SK-N-SH (cell line): ENCODE results near the gene CHRNG. TPM values are rescaled to one million over a fixed set of nuclear protein-coding genes. Genes with fewer than 3 reads are reported as not detected.

Source experiments
- CTCF ChIA-PET: fragments of 300-600, 350-600 bp; formaldehyde crosslinking; extraction: SDS; loops from one replicate; lab custom pipeline; 2021; lab: Yijun Ruan, JAX
- POLR2A ChIA-PET: fragments of 350-600 bp; sonication (Branson Sonifier 250); formaldehyde crosslinking; extraction: SDS; loops from one replicate; lab custom pipeline; 2020; ENCODE audit warnings: antibody characterized with exemption, inconsistent platforms; lab: Yijun Ruan, JAX
- DNase-seq: peaks from one replicate; pipeline ENCODE4 v3.0.0; 2012
- H2AFZ ChIP-seq: fragments of 200-600 bp; sonication (generic); 2 replicates; pipeline ENCODE4 v1.8.1; 2016; ENCODE audit warnings: antibody characterized with exemption, mild to moderate bottlenecking, low read depth
- H3F3A ChIP-seq: fragments of 200-600 bp; sonication (generic); replicated peaks from 2 replicates; pipeline ENCODE3; 2016; ENCODE audit warnings: antibody characterized with exemption, mild to moderate bottlenecking; ENCODE audit not compliant: insufficient read depth
- H3K27ac ChIP-seq, 2 experiments: fragments of 200-500 bp in 1 of 2; fragments of 200-600 bp in 1 of 2; sonication (Bioruptor generic) in 1 of 2; sonication (generic), shearing (Covaris generic) in 1 of 2; 2 replicates each; pipeline versions ENCODE4 v1.5.1 to v1.6.1; 2014 to 2016; ENCODE audit warnings: low read depth in 2 of 2, inconsistent platforms in 1 of 2, low read length in 1 of 2, mild to moderate bottlenecking in 1 of 2, mixed read lengths in 1 of 2
- H3K27me3 ChIP-seq: fragments of 200-600 bp; sonication (generic), shearing (Covaris generic); 2 replicates; pipeline ENCODE4 v1.6.1; 2016; ENCODE audit warnings: mixed run types; ENCODE audit not compliant: insufficient read depth
- H3K36me3 ChIP-seq, 2 experiments: fragments of 200-500 bp in 1 of 2; fragments of 200-600 bp in 1 of 2; sonication (Bioruptor generic) in 1 of 2; sonication (generic) in 1 of 2; replicated peaks in 1 of 2; 2 replicates each; pipeline versions ENCODE3 to v1.5.1; 2014 to 2016; ENCODE audit warnings: low read length in 1 of 2, mild to moderate bottlenecking in 1 of 2; ENCODE audit not compliant: insufficient read depth in 2 of 2, control insufficient read depth in 1 of 2
- H3K4me1 ChIP-seq, 2 experiments: fragments of 200-500 bp in 1 of 2; fragments of 200-600 bp in 1 of 2; sonication (Bioruptor generic) in 1 of 2; sonication (generic), shearing (Covaris generic) in 1 of 2; 2 replicates each; pipeline versions ENCODE4 v1.5.1 to v1.6.1; 2014 to 2016; ENCODE audit warnings: low read depth in 1 of 2, low read length in 1 of 2, mixed run types in 1 of 2; ENCODE audit not compliant: insufficient read depth in 2 of 2, control insufficient read depth in 1 of 2
- H3K4me2 ChIP-seq: fragments of 200-600 bp; sonication (generic), shearing (Covaris generic); 2 replicates; pipeline ENCODE4 v1.6.1; 2017; ENCODE audit warnings: mixed run types
- H3K4me3 ChIP-seq, 2 experiments: fragments of 200-500 bp in 1 of 2; fragments of 200-600 bp in 1 of 2; sonication (Bioruptor generic) in 1 of 2; sonication (generic), shearing (Covaris generic) in 1 of 2; 2 replicates each; pipeline versions ENCODE4 v1.5.1 to v1.8.1; 2014 to 2016; ENCODE audit warnings: low read depth in 2 of 2, inconsistent platforms in 1 of 2, low read length in 1 of 2, mild to moderate bottlenecking in 1 of 2, mixed read lengths in 1 of 2, moderate library complexity in 1 of 2
- H3K79me2 ChIP-seq: fragments of 200-600 bp; sonication (generic); 2 replicates; pipeline ENCODE4 v1.8.1; 2017; ENCODE audit warnings: mild to moderate bottlenecking; ENCODE audit not compliant: insufficient read depth
- H3K9ac ChIP-seq: fragments of 200-600 bp; sonication (generic); 2 replicates; pipeline ENCODE4 v1.6.1; 2017; ENCODE audit warnings: mixed run types
- H3K9me2 ChIP-seq: fragments of 200-600 bp; sonication (generic); 2 replicates; pipeline ENCODE4 v1.6.1; 2017; ENCODE audit warnings: mixed run types
- H3K9me3 ChIP-seq: fragments of 200-600 bp; sonication (generic); 2 replicates; pipeline ENCODE4 v1.6.1; 2017; ENCODE audit warnings: mixed run types, mild to moderate bottlenecking, moderate library complexity
- H4K20me1 ChIP-seq: fragments of 200-600 bp; sonication (generic); 2 replicates; pipeline ENCODE4 v1.6.1; 2017; ENCODE audit warnings: mild to moderate bottlenecking, mixed run types; ENCODE audit not compliant: insufficient read depth
- CHD2 ChIP-seq: fragments of 150-350 bp; IDR thresholded peaks from 2 replicates; pipeline ENCODE4 v1.6.1; 2018; ENCODE audit warnings: low read length; ENCODE audit not compliant: partially characterized antibody
- ELF1 ChIP-seq: IDR thresholded peaks from 2 replicates; pipeline ENCODE4 v1.4.0; 2012
- EP300 ChIP-seq, 2 experiments: IDR thresholded peaks; 2 replicates each; pipeline versions ENCODE4 v1.4.0 to v1.6.1; 2012; ENCODE audit warnings: borderline replicate concordance in 1 of 2, low read depth in 1 of 2, low read length in 1 of 2
- FOXJ3 ChIP-seq: sonication (generic); formaldehyde crosslinking; IDR thresholded peaks from 2 replicates; pipeline ENCODE4 v1.5.1; 2020; ENCODE audit warnings: mild to moderate bottlenecking, missing genetic modification reagents
- MXI1 ChIP-seq: IDR thresholded peaks from 2 replicates; pipeline ENCODE4 v1.6.1; 2012; ENCODE audit warnings: mild to moderate bottlenecking, low read depth, low read length, improper control_type of control experiment
- RCOR1 ChIP-seq: fragments of 150-350 bp; IDR thresholded peaks from 2 replicates; pipeline ENCODE4 v1.6.1; 2017; ENCODE audit warnings: antibody characterized with exemption, low read length
- RXRA ChIP-seq: IDR thresholded peaks from 2 replicates; pipeline ENCODE4 v1.4.0; 2012; ENCODE audit warnings: low read depth, mild to moderate bottlenecking, borderline replicate concordance
- TAF1 ChIP-seq: IDR thresholded peaks from 2 replicates; pipeline ENCODE4 v1.6.1; 2012; ENCODE audit warnings: low read depth, mild to moderate bottlenecking, low read length, moderate library complexity, borderline replicate concordance
- WGBS: methylation state at CpG from one replicate; pipeline ENCODE4 v1.1.6; 2017; ENCODE audit warnings: low lambda C conversion rate; 5-methylcytosine and 5-hydroxymethylcytosine counted together
- polyA plus RNA-seq, 3 experiments: library from polyadenylated mRNA; depleted of rRNA; stranded (reverse); fragments of >200 nt; gene quantifications; 2 replicates each; pipeline ENCODE4 v1.2.3, GENCODE V29; 2012
- TF ChIP-seq, protein P1 (sequence below): fragments of 150-350 bp; IDR thresholded peaks from 2 replicates; pipeline ENCODE4 v1.6.1; 2016; ENCODE audit warnings: mild to moderate bottlenecking, low read depth, low read length
- TF ChIP-seq, protein P2 (sequence below): fragments of 200-600 bp; sonication (generic); IDR thresholded peaks from 2 replicates; pipeline ENCODE4 v1.6.1; 2017; ENCODE audit warnings: antibody characterized with exemption, mild to moderate bottlenecking, moderate library complexity
- TF ChIP-seq, protein P3 (sequence below): IDR thresholded peaks from 2 replicates; pipeline ENCODE4 v1.4.0; 2012; ENCODE audit warnings: low read depth, borderline replicate concordance

Gene CHRNG
- polyA plus RNA-seq, 1 of the 3 experiments (the other 2 are of a cell fraction) = not detected

DNA sequence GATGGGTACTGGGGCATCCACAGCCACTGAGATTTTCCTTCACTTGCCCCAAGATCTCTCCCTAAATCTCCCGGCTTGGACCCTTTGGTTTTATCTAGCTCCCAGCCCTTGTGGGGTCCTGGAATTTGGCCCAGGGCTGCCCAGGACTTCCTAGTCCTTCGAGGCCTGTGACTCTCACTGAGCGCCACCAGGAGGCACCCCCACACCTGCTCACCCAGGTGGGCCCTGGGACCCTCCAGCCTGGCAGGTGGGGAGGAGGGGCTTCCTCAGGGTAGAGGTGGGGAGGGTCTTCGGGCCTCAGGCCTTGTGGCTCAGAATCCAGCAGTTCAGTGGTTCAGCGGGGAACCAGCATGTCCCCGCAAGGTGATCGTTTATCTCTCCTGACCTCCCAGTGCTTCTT, 31.2 kb upstream of the CHRNG start:
- no peak overlapping the region for H2AFZ ChIP-seq
- no peak for TF ChIP-seq TAF1
- no peak for TF ChIP-seq CHD2
- TF ChIP-seq, protein P1, sequence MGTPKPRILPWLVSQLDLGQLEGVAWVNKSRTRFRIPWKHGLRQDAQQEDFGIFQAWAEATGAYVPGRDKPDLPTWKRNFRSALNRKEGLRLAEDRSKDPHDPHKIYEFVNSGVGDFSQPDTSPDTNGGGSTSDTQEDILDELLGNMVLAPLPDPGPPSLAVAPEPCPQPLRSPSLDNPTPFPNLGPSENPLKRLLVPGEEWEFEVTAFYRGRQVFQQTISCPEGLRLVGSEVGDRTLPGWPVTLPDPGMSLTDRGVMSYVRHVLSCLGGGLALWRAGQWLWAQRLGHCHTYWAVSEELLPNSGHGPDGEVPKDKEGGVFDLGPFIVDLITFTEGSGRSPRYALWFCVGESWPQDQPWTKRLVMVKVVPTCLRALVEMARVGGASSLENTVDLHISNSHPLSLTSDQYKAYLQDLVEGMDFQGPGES = no peak
- TF ChIP-seq ELF1 = no peak
- no peak for TF ChIP-seq FOXJ3
- no peak for TF ChIP-seq RCOR1
- TF ChIP-seq, all 33 proteins: peak for 0
- H3F3A ChIP-seq = no peaks in the 10 kb centered on the region
- no peak for DNase-seq
- CTCF ChIA-PET = interaction anchor here (0.8 to 2.5 kb wide), 3 partner anchors 13 to 175 kb away, joined by 3 to 15 read pairs (median 4); partner anchors contain the start of gene PRSS56
- H3K27me3 ChIP-seq = peaks cover 32% of the 10 kb centered on the region
- H3K9me2 ChIP-seq = no peaks in the 10 kb centered on the region
- 51% methylated on average over 2 of the region's 7 CpGs for WGBS
- no peak overlapping the region for H3K27ac ChIP-seq
- no peaks in the 10 kb centered on the region for H4K20me1 ChIP-seq
- H3K36me3 ChIP-seq = no peaks in the 10 kb centered on the region
- no peak overlapping the region for H3K4me3 ChIP-seq
- no peaks in the 10 kb centered on the region for H3K79me2 ChIP-seq
- no peaks in the 10 kb centered on the region for H3K9me3 ChIP-seq
- no peak overlapping the region for H3K4me2 ChIP-seq
- POLR2A ChIA-PET = no interaction called here
- no peak overlapping the region for H3K9ac ChIP-seq
- peaks cover 0 to 41% of the 10 kb centered on the region in 2 experiments; a peak in 1 of 4 replicates for H3K4me1 ChIP-seq

DNA sequence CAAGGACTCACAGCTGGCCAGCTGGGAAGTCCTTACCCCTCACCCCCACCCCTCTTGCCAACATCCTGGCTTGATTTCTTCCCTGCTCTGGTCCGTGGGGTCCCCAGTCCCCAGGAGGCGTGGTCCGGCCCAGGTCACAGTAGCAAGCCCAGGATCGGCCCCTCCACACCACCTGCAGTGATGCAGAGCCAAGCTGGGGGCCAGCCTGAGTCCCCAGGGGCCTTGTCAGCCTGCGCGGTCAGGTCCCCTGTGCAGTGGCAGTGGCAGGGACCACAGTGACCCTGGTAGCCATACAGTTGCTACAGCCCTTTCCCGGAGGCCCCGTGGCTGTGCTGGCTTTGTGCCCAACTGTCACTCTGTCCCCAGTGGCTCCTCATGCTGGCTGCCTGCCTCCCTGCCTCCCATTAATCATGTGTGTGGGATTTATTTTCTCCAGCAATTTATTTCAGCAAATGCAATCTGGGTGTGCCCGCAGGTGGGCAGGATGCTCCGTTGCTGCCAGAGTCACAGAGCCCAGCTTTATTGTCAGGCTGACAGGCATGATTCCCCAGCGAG, 28.1 kb upstream of the CHRNG start:
- no peaks in the 10 kb centered on the region for H3K36me3 ChIP-seq
- peak; percentile 68 for DNase-seq
- H3K9ac ChIP-seq = no peak overlapping the region
- no peak overlapping the region for H3K27ac ChIP-seq
- POLR2A ChIA-PET = no interaction called here
- H3K4me2 ChIP-seq = no peak overlapping the region
- H3K27me3 ChIP-seq = peaks cover 19% of the 10 kb centered on the region
- H2AFZ ChIP-seq = no peak overlapping the region
- H3K9me3 ChIP-seq = no peaks in the 10 kb centered on the region
- WGBS = 30% methylated on average over 8 of the region's 11 CpGs
- CTCF ChIA-PET = interaction anchor here (1.5 to 3.9 kb wide), 3 partner anchors 10 to 65 kb away, joined by 4 to 55 read pairs (median 11); partner anchors contain the start of gene PRSS56
- H3K4me1 ChIP-seq = peaks cover 0 to 22% of the 10 kb centered on the region in 2 experiments; a peak in 1 of 4 replicates
- H4K20me1 ChIP-seq = no peaks in the 10 kb centered on the region
- no peaks in the 10 kb centered on the region for H3F3A ChIP-seq
- H3K4me3 ChIP-seq = no peak overlapping the region
- TF ChIP-seq RCOR1 (no peak), MXI1 (0 out of 2 replicates have a peak, but pooled peaks have one; percentile 30), EP300 (IDR thresholded peaks at IDR 0.05; ENCODE audit: borderline replicate concordance in 1 of 2, low read depth in 1 of 2, low read length in 1 of 2) (no peak), RXRA (no peak)
- TF ChIP-seq, protein P2, sequence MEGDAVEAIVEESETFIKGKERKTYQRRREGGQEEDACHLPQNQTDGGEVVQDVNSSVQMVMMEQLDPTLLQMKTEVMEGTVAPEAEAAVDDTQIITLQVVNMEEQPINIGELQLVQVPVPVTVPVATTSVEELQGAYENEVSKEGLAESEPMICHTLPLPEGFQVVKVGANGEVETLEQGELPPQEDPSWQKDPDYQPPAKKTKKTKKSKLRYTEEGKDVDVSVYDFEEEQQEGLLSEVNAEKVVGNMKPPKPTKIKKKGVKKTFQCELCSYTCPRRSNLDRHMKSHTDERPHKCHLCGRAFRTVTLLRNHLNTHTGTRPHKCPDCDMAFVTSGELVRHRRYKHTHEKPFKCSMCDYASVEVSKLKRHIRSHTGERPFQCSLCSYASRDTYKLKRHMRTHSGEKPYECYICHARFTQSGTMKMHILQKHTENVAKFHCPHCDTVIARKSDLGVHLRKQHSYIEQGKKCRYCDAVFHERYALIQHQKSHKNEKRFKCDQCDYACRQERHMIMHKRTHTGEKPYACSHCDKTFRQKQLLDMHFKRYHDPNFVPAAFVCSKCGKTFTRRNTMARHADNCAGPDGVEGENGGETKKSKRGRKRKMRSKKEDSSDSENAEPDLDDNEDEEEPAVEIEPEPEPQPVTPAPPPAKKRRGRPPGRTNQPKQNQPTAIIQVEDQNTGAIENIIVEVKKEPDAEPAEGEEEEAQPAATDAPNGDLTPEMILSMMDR = no peak
- TF ChIP-seq, protein P3, sequence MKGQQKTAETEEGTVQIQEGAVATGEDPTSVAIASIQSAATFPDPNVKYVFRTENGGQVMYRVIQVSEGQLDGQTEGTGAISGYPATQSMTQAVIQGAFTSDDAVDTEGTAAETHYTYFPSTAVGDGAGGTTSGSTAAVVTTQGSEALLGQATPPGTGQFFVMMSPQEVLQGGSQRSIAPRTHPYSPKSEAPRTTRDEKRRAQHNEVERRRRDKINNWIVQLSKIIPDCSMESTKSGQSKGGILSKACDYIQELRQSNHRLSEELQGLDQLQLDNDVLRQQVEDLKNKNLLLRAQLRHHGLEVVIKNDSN = no peak
- no peaks in the 10 kb centered on the region for H3K9me2 ChIP-seq
- no peaks in the 10 kb centered on the region for H3K79me2 ChIP-seq
